Erythroblast (primary cell): Measurements from ENCODE around the gene P2RY14.

Source experiments
- GATA1 ChIP-seq: IDR thresholded peaks from 2 replicates; pipeline ENCODE4 v1.6.1; 2011; ENCODE audit warnings: low read depth, mild to moderate bottlenecking, control low read depth, low read length, moderate library complexity
- POLR2A ChIP-seq: IDR thresholded peaks from 2 replicates; pipeline ENCODE4 v1.6.1; 2011; ENCODE audit warnings: mild to moderate bottlenecking, low read length

GRCh38 chr3:151226088-151226563 is 52.2 kb downstream of the P2RY14 start:
- TF ChIP-seq POLR2A (no peak), GATA1 (no peak)
